ENCODE measurements around the gene ARHGAP26. TPM values are rescaled to one million over a fixed set of nuclear protein-coding genes. Genes with fewer than 3 reads are reported as not detected.

ARHGAP26 gene
- total RNA-seq, 2 donors from 2014 or later: 24.0 to 24.3 TPM

DNA sequence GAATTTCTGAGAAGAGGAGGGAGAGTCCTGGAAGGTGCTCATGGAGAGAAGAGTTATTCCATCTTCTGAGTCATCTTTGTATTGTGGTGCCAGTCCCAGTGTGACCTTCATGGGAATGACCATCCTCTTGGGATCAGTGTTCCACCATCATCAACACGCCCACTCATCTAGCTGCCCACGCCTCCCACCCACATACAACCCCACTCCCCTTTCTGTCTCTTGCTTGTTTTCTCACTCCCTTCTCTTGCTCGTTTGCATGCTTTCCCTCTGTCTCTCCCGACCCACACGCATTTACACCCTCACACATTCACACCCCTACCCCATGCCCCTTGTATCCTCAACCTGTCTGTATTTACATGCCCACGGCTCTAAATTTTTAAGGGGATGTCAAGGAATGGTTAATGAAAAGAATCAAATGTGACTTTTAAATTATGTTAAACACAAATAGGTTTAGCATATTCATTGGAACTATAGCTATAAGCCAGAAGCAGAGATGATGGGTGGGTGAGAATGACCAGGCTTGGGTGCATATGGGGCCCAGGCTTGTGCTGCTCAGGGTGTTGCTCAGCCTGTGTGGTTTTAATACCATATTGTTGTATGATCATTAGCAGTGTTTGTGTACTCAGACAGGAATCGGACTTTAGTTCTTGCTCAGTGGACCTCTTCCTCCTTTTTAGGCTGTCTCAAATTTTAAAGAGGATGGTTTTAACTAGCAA, 160.4 kb downstream of the ARHGAP26 start:
- Mint-ChIP-seq H3K9me3 (no peaks in the 10 kb centered on the region), H3K4me1 (ENCODE audit: low read depth) (peaks cover 42% of the 10 kb centered on the region), H3K27ac (no peak overlapping the region), H3K27me3 (ENCODE audit: low read depth) (no peaks in the 10 kb centered on the region), H3K4me3 (no peak overlapping the region), H3K36me3 (ENCODE audit: insufficient read depth in 2 of 2) (peaks cover under 1 to 5% of the 10 kb centered on the region in 2 donors)
- ATAC-seq (replicated peaks in 1 of 2) (no peak), DNase-seq (no peak)

DNA sequence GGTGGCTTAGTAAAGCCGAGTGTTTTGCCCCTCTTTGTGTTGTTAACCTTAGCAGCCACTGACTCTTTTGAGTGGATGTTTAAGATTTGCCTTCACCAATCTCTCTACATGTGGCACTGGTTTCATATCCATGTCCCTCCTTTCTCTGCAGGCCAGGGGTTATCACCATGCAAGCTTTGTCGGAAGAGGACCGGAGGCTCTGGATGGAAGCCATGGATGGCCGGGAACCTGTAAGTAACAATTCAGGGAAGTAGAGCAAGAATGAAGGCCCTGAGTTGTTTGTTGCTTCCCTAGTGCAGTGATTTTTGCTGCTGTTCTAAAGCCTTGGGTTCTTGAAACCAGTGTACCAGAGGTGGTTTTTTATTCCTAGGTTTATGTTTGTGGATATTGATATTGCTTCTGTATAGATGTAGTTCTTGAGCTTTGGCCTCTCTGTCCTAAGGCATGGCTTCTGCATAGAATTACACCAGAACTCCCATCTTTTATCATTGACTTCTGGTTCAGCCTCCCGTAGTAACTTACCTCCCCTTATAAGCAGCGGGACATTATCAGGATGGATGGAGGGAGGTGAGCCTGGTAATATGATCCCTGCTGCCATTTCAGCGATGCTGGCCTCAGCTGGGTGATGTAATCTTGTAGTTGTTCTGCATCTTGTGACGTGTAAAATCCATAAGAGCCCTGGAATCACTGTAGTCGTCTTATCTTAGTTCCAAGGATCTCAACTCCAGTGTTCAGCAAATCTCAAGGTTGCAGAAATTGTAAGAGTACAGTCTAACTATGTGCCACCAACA, 161.9 kb downstream of the ARHGAP26 start:
- no peak overlapping the region for H3K4me3 Mint-ChIP-seq
- no peaks in the 10 kb centered on the region for H3K9me3 Mint-ChIP-seq
- H3K4me1 Mint-ChIP-seq (ENCODE audit: low read depth): peaks cover 50% of the 10 kb centered on the region
- H3K36me3 Mint-ChIP-seq (ENCODE audit: insufficient read depth in 2 of 2): peaks cover 0 to 5% of the 10 kb centered on the region in 2 donors
- H3K27me3 Mint-ChIP-seq (ENCODE audit: low read depth): no peaks in the 10 kb centered on the region
- no peak overlapping the region for H3K27ac Mint-ChIP-seq
- DNase-seq (no peak), ATAC-seq (replicated peaks in 1 of 2) (no peak)

DNA sequence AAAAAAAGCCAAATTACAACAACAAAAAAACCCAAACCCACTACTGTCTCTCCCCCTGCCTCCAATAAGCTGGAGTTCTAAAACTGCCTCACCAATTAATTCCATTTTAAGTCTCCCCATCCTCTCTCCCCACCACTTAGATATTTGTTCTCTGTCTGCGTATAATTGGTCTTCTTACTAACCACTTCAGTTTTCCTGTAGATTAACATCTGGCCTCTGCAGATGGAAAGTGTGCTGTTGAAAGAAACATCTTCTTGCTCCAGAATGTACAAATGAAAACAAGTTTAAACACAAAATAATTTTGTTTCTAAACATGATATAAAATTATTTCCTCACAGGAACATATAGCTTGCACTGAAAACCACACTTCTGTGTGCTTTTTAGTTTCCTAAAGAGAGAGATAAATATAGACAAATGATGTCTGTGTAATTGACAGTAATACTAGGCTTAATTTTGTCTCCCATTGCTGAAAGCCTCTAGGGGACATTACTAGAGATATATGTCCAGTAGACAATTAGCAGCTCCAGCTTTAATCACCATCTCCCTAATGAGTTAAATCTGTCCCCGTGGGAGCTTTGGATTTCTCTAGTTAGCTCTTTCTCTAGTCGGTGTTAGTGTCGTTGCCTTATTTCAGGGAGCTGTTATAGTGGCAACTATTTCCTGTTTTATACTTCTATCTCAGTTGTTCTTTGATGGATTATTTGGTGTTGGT, 164.0 kb downstream of the ARHGAP26 start:
- peaks cover 0 to 5% of the 10 kb centered on the region in 2 donors for H3K36me3 Mint-ChIP-seq (ENCODE audit: insufficient read depth in 2 of 2)
- peak overlapping the region; percentile 4 for H3K27ac Mint-ChIP-seq
- ATAC-seq (replicated peaks in 1 of 2) (no peak), DNase-seq (no peak)
- H3K27me3 Mint-ChIP-seq (ENCODE audit: low read depth): no peaks in the 10 kb centered on the region
- no peaks in the 10 kb centered on the region for H3K9me3 Mint-ChIP-seq
- H3K4me3 Mint-ChIP-seq: no peak overlapping the region
- peaks cover 50% of the 10 kb centered on the region for H3K4me1 Mint-ChIP-seq (ENCODE audit: low read depth)

DNA sequence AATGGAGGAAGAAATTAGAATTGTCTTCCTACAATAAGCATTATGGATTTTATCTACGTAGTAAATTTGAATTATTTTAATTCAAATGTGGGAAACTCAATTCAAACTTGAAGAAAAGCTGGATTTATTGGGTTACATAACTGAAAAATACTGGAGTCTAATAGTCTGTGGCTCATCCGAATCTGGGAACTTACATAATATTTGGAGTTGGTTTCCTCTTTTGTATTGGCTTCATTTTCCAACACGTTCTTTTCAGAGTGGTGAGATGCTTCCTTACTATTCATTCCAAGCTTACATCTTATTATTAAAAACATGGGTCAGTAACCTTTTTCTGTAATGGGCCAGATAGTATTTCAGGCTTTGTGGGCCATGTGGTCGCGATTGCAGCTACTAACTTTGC, 164.8 kb downstream of the ARHGAP26 start:
- Mint-ChIP-seq H3K27me3 (ENCODE audit: low read depth) (no peaks in the 10 kb centered on the region), H3K9me3 (no peaks in the 10 kb centered on the region), H3K36me3 (ENCODE audit: insufficient read depth in 2 of 2) (peaks cover 0 to 5% of the 10 kb centered on the region in 2 donors), H3K4me1 (ENCODE audit: low read depth) (peaks cover 44% of the 10 kb centered on the region), H3K4me3 (no peak overlapping the region), H3K27ac (no peak overlapping the region)
- ATAC-seq (replicated peaks in 1 of 2) (no peak), DNase-seq (no peak)

DNA sequence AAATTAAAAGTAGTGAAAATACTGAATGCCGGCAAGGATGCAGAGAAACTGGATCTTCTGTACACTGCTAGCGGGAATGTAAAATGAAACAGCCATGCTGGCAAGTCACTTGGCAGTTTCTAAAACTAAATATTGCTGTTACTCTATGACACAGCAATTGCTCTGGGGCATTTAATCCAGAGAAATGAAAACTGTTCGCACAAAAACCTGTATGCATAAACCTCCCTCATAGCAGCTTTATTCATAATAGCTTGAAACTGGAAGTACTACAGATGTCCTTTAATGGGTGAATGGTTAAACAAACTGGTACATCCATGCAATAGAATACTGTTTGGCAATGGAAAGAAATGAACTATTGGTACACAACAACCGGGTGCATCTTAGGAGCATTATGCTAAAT, 167.2 kb downstream of the ARHGAP26 start:
- Mint-ChIP-seq H3K36me3 (ENCODE audit: insufficient read depth in 2 of 2) (peaks cover 0 to 5% of the 10 kb centered on the region in 2 donors), H3K27me3 (ENCODE audit: low read depth) (no peaks in the 10 kb centered on the region), H3K4me1 (ENCODE audit: low read depth) (peaks cover 42% of the 10 kb centered on the region), H3K27ac (no peak overlapping the region), H3K9me3 (no peaks in the 10 kb centered on the region), H3K4me3 (no peak overlapping the region)
- no peak for DNase-seq
- ATAC-seq (replicated peaks in 1 of 2): no peak

DNA sequence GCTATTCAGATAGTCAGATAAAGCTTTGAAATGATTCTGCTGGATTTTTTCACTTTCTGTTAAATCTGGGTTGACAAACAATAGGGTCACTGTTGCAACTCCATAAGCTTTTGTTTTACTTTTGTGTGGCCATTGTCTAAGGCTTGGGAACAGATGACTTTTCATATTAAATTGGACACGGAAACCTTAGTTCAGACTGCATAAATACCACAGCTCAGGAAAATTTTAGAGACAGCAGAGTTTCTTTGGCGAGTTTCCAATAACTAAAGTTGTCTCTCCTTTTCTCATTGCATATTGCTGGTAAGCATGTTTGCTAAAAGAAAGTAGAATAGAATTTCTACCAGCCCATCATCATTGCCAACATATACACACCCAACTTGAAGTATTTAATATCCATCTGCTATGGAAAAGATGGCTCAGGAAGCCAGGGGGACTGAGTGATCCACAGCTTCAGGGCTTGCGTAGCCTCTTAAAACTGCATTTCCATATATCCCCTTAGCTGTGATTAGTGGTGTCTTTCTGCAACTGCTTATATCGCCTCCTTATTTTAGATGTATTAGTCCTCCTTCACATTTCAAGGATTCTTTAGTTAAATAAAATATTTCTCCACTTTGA, 168.2 kb downstream of the ARHGAP26 start:
- peaks cover 37% of the 10 kb centered on the region for H3K4me1 Mint-ChIP-seq (ENCODE audit: low read depth)
- peaks cover 0 to 5% of the 10 kb centered on the region in 2 donors for H3K36me3 Mint-ChIP-seq (ENCODE audit: insufficient read depth in 2 of 2)
- H3K4me3 Mint-ChIP-seq: no peak overlapping the region
- no peaks in the 10 kb centered on the region for H3K27me3 Mint-ChIP-seq (ENCODE audit: low read depth)
- no peaks in the 10 kb centered on the region for H3K9me3 Mint-ChIP-seq
- no peak overlapping the region for H3K27ac Mint-ChIP-seq
- DNase-seq (no peak), ATAC-seq (replicated peaks in 1 of 2) (no peak)

DNA sequence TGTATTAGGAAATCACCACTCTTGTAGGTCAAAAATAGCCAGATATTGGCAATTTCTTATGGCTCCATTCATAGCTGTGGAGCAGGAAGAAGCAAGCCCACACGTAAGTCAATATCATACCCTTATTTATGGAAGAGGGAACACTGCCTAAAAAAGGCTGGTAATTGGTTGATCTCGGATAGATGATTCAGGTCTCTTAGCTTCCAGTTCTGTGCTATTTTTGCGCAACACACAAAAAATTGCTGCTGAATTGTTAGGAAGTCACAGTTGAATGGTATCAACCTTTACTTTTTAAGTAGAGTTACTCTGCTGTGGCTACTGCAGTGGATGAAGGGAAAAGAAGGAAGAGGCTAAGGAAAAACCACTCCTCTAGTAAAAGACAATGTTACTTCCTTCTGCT, 168.8 kb downstream of the ARHGAP26 start:
- H3K27me3 Mint-ChIP-seq (ENCODE audit: low read depth): no peaks in the 10 kb centered on the region
- H3K36me3 Mint-ChIP-seq (ENCODE audit: insufficient read depth in 2 of 2): peaks cover 0 to 4% of the 10 kb centered on the region in 2 donors
- DNase-seq (no peak), ATAC-seq (replicated peaks in 1 of 2) (no peak)
- no peaks in the 10 kb centered on the region for H3K9me3 Mint-ChIP-seq
- peaks cover 31% of the 10 kb centered on the region for H3K4me1 Mint-ChIP-seq (ENCODE audit: low read depth)
- no peak overlapping the region for H3K4me3 Mint-ChIP-seq
- H3K27ac Mint-ChIP-seq: no peak overlapping the region

DNA sequence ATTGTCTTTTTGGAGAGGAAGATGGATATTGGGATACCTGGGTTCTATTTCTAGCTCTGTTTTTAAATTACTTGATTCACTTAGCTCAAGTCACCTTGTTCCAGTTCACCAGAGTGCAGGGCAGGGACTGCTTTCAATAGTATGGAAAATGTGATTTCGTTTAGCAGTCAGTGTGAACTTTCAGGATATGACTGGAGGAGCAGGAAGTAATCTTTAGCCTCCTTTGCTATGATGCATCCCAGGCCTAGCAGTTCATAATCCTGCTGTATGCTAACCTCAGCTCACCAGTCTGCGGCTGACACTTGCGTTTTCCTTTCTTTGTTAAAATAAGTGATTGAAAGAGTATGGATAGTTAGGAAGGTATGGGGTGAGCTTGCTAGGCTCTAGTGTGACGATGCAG, 169.7 kb downstream of the ARHGAP26 start:
- no peaks in the 10 kb centered on the region for H3K27me3 Mint-ChIP-seq (ENCODE audit: low read depth)
- no peak overlapping the region for H3K4me3 Mint-ChIP-seq
- H3K4me1 Mint-ChIP-seq (ENCODE audit: low read depth): peaks cover 23% of the 10 kb centered on the region
- DNase-seq (no peak), ATAC-seq (replicated peaks in 1 of 2) (peak in 1 of 2 donors; percentile 20)
- H3K9me3 Mint-ChIP-seq: no peaks in the 10 kb centered on the region
- H3K36me3 Mint-ChIP-seq (ENCODE audit: insufficient read depth in 2 of 2): peaks cover 0 to 2% of the 10 kb centered on the region in 2 donors
- no peak overlapping the region for H3K27ac Mint-ChIP-seq

DNA sequence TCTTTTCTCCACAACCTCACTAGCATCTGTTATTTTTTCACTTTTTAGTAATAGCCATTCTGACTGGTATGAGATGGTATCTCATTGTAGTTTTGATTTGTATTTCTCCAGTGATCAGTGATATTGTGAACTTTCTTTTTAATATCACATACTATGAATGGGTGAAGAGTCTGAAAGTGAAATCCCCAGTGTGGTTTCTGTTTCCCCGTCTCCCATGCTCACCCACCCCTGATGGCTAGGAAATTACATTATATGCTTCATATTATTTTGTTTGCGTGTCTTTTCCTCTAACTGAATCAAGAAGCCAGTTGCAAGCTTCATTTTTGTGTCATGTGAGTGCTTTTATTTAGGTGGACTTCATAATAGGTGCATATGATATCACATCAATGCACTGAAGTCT, 171.1 kb downstream of the ARHGAP26 start:
- Mint-ChIP-seq H3K4me3 (no peak overlapping the region), H3K4me1 (ENCODE audit: low read depth) (peaks cover 12% of the 10 kb centered on the region)

DNA sequence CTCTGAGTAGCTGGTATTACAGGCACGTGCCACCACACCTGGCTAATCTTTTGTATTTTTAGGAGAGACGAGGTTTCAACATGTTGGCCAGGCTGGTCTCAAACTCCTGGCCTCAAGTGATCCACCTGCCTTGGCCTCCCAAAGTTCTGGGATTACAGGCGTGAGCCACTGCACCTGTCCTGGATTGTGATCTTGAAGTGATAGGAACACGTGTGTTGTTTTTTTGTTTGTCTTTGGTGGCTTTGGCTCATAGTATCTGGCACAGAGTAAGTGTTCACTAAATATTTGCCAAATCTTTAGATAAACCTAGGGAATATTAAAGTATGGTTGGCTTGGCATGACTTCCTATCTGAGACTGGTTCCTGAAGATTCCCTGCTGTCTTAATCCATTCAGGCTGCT, 172.7 kb downstream of the ARHGAP26 start:
- Mint-ChIP-seq H3K4me1 (ENCODE audit: low read depth) (peaks cover 7% of the 10 kb centered on the region), H3K4me3 (no peak overlapping the region), H3K36me3 (ENCODE audit: insufficient read depth in 2 of 2) (no peaks in the 10 kb centered on the region), H3K9me3 (no peaks in the 10 kb centered on the region), H3K27ac (no peak overlapping the region), H3K27me3 (ENCODE audit: low read depth) (no peaks in the 10 kb centered on the region)
- ATAC-seq (replicated peaks in 1 of 2) (no peak), DNase-seq (no peak)

More for the DNA sequence above, 171.1 kb downstream of the ARHGAP26 start:
- Mint-ChIP-seq H3K27me3 (ENCODE audit: low read depth) (no peaks in the 10 kb centered on the region), H3K27ac (no peak overlapping the region), H3K9me3 (no peaks in the 10 kb centered on the region), H3K36me3 (ENCODE audit: insufficient read depth in 2 of 2) (no peaks in the 10 kb centered on the region)
- ATAC-seq (replicated peaks in 1 of 2): peak in 1 of 2 donors; percentile 39
- no peak for DNase-seq

DNA sequence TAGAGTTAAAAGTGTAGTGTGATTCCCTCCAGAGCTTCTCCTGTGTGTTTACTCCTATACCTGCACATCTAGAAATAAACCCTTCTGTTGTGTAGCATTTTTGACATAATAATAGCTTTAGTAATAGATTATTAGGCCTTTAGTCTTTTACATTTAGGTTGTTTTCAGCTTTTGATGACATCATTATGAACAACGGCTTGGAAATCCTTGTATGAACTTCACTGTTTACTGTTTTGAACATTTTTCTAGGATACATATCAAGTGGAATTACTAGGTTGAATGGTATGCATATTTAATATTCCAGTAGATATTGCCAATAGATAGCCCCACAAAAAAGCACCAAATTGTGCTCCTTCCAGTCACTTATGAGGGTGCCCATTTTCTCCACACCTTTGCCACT, 174.0 kb downstream of the ARHGAP26 start:
- H3K9me3 Mint-ChIP-seq: no peaks in the 10 kb centered on the region
- no peak overlapping the region for H3K4me3 Mint-ChIP-seq
- ATAC-seq (replicated peaks in 1 of 2) (no peak), DNase-seq (no peak)
- H3K27ac Mint-ChIP-seq: no peak overlapping the region
- no peaks in the 10 kb centered on the region for H3K36me3 Mint-ChIP-seq (ENCODE audit: insufficient read depth in 2 of 2)
- peaks cover 7% of the 10 kb centered on the region for H3K4me1 Mint-ChIP-seq (ENCODE audit: low read depth)
- H3K27me3 Mint-ChIP-seq (ENCODE audit: low read depth): no peaks in the 10 kb centered on the region

DNA sequence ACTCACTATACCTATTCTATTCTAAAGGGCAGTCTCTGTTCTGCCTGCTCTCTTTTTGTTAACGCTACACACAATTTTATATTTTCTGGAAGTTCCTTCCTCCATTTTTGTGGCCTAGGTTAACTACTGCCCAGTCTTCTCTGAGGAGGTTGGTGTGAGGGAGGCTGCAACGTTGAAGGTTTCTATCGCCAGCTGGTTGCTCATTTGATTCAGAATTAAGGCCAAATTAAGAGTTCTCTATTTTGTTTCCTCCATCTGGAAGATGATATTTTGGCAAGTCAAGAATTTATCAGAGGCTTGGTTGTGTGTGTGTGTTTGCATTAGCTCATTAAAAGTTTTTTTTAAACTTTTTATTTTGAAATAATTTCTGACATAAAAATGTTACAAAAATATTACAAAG, 175.1 kb downstream of the ARHGAP26 start:
- Mint-ChIP-seq H3K27me3 (ENCODE audit: low read depth) (no peaks in the 10 kb centered on the region), H3K27ac (no peak overlapping the region), H3K9me3 (no peaks in the 10 kb centered on the region), H3K4me3 (no peak overlapping the region), H3K36me3 (ENCODE audit: insufficient read depth in 2 of 2) (no peaks in the 10 kb centered on the region), H3K4me1 (ENCODE audit: low read depth) (peaks cover 7% of the 10 kb centered on the region)
- DNase-seq: no peak
- no peak for ATAC-seq (replicated peaks in 1 of 2)

DNA sequence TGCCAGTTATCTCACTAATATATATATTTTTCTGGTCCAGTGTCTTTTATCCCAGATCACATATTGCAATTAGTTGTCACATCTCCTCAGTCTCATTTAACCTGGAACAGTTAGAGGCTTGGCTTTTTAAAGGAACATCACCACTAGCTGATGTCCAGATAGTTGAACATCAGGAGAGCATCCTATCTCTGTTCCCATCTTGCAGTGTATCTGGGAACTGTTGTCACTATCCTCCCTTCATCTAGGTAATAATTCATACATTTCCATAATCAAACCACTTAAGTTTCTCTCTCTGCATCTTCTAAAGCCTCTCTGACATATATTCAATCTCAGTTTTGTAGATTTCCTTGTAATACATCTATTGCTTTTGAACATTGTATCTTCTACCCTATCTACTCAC, 175.7 kb downstream of the ARHGAP26 start:
- Mint-ChIP-seq H3K4me3 (no peak overlapping the region), H3K9me3 (no peaks in the 10 kb centered on the region), H3K27me3 (ENCODE audit: low read depth) (no peaks in the 10 kb centered on the region), H3K4me1 (ENCODE audit: low read depth) (peaks cover 7% of the 10 kb centered on the region), H3K27ac (no peak overlapping the region), H3K36me3 (ENCODE audit: insufficient read depth in 2 of 2) (no peaks in the 10 kb centered on the region)
- no peak for DNase-seq
- no peak for ATAC-seq (replicated peaks in 1 of 2)

Measured in activated T-cell treated with anti-CD3 and anti-CD28 coated beads, Interleukin-2, amount 50 U/mL, for 72 hours (primary cell).